Stimulated activated CD4-positive, alpha-beta T cell treated with anti-CD3 and anti-CD28 coated beads, Interleukin-1b, Interleukin-23, amount 100 ng/mL, for 24 hours (primary cell): ENCODE results near the gene MAN1A1.

Experiments used
- DNase-seq, 4 experiments: peaks; one replicate each; pipeline ENCODE4 v3.0.0-alpha.2; 2020; ENCODE audit warnings: low read depth in 4 of 4, low spot score in 1 of 4

Gene MAN1A1

GRCh38 chr6:119152187-119152586 lies 197.4 kb downstream of the MAN1A1 start:
- no peak for DNase-seq

GRCh38 chr6:119148825-119149525 lies 200.6 kb downstream of the MAN1A1 start:
- DNase-seq: no peak

GRCh38 chr6:119148098-119148824 lies 201.3 kb downstream of the MAN1A1 start:
- no peak for DNase-seq

GRCh38 chr6:119147101-119148053 lies 202.2 kb downstream of the MAN1A1 start:
- peak in 2 of 4 experiments; percentile 38 to 52 for DNase-seq

GRCh38 chr6:119145111-119145510 lies 204.4 kb downstream of the MAN1A1 start:
- no peak for DNase-seq

- DNase-seq: no peak
These were observed 206.9 kb downstream of the MAN1A1 start for GRCh38 chr6:119142637-119143036.

GRCh38 chr6:119142041-119142440 lies 207.5 kb downstream of the MAN1A1 start:
- DNase-seq: no peak

- no peak for DNase-seq
These were observed 209.1 kb downstream of the MAN1A1 start for GRCh38 chr6:119140196-119141140.

- no peak for DNase-seq
These were observed 210.5 kb downstream of the MAN1A1 start for GRCh38 chr6:119138906-119139541.

- DNase-seq: no peak
These were observed 212.1 kb downstream of the MAN1A1 start for GRCh38 chr6:119137194-119138072.

- DNase-seq: no peak
These were observed 214.8 kb downstream of the MAN1A1 start for GRCh38 chr6:119134752-119135151.

GRCh38 chr6:119133400-119133799 lies 216.2 kb downstream of the MAN1A1 start:
- no peak for DNase-seq

- DNase-seq: no peak
These were observed 217.1 kb downstream of the MAN1A1 start for GRCh38 chr6:119132261-119132981.

- no peak for DNase-seq
These were observed 219.5 kb downstream of the MAN1A1 start for GRCh38 chr6:119129968-119130484.

GRCh38 chr6:119129148-119129967 lies 220.2 kb downstream of the MAN1A1 start:
- no peak for DNase-seq

- DNase-seq: no peak
These were observed 221.2 kb downstream of the MAN1A1 start for GRCh38 chr6:119128252-119128912.

GRCh38 chr6:119127627-119128026 lies 221.9 kb downstream of the MAN1A1 start:
- no peak for DNase-seq
